T-helper 17 cell (primary cell): Measurements from ENCODE around the gene TAF13. TPM values are rescaled to one million over a fixed set of nuclear protein-coding genes. Genes with fewer than 3 reads are reported as not detected.

Source experiments
- ATAC-seq: fragments of 150-1000 bp; cut with Tn5 transposase; 2 replicates; pipeline ENCODE4 v1.10.0; 2021; ENCODE audit warnings: mild to moderate bottlenecking, moderate library complexity
- DNase-seq, 3 donors: peaks; one replicate each; pipeline versions ENCODE4 v3.0.0 to v3.0.0-alpha.2; 2020 to 2021
- H3K9me3 ChIP-seq: one replicate; pipeline ENCODE4 v1.7.0; 2013; ENCODE audit warnings: low read length, mild to moderate bottlenecking; ENCODE audit not compliant: control insufficient read depth, poor library complexity, severe bottlenecking
- H3K27ac Mint-ChIP-seq: one replicate; pipeline ENCODE4 v1.8.0; 2022; ENCODE audit warnings: mild to moderate bottlenecking, moderate library complexity, mixed read lengths
- H3K27me3 Mint-ChIP-seq: one replicate; pipeline ENCODE4 v1.8.0; 2022; ENCODE audit warnings: mixed read lengths
- H3K36me3 Mint-ChIP-seq: one replicate; pipeline ENCODE4 v1.8.0; 2022; ENCODE audit warnings: low read depth, mixed read lengths
- H3K4me1 Mint-ChIP-seq: one replicate; pipeline ENCODE4 v1.8.0; 2022; ENCODE audit warnings: mild to moderate bottlenecking, mixed read lengths
- H3K4me3 Mint-ChIP-seq: one replicate; pipeline ENCODE4 v1.8.0; 2022; ENCODE audit warnings: mild to moderate bottlenecking, moderate library complexity, mixed read lengths
- total RNA-seq, 4 donors: library from RNA in 2 of 4; stranded (reverse) in 2 of 4; gene quantifications; one replicate each; pipeline ENCODE4 v1.2.3 and lab custom pipeline; 2022 to 2026

Gene TAF13, protein sequence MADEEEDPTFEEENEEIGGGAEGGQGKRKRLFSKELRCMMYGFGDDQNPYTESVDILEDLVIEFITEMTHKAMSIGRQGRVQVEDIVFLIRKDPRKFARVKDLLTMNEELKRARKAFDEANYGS
- 10 to 100 TPM; 24.3 to 32.9 TPM for total RNA-seq
- total RNA-seq (lab: John Stamatoyannopoulos, UW), result 9.0 to 17.4 reads per million in 2 donors

DNA sequence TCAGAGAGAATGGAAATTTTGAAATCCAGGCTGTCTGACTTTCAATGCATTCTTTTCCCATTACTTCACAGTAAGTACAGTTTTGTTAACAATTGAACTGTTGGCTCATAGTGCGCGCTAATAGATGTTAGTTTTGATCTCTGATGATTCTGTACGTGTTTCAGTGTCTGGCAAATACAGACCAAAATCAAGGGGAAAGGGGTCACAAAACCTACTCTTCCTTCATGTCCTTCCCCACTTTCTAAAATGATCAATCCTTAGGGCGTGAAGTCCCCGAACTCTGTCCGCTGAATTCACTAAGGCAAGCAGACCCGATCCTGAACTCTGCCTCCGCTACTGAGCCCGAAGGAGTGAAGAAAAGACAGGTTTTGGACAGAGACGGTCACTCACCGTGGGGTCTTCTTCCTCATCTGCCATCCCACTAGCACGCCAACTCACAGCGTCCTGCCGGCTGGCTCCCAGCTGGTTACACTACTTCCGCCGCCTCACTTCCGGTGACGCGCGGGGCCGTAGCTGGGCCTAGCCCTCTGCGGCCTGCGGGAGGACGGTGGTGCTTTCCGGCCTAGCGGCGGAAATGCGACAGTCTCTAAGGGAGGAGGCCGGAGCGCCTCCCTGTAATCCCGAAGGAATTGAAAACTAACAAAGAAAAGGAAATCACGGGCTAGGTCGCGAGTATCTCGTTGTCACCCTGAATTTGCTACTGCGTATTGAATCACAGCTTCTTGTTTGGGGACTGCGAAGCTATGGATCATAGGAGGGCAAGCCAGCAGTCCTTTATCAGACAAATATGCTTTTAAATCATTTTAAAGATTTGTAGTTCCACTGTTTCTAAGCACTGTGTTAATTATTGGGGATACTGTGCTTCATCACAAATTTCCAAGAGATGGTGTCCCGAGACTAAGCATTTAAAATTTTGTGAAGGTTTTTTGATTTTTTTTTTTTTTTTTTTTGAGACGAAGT is at the start of gene TAF13:
Gene TAF13, minus strand, starts transcription at position 473 of the 960 bp plus-strand sequence. Its CDS starts 56 bp downstream, at position 417.
- Mint-ChIP-seq H3K4me3 (peak within 1 kb of the TSS; percentile 97), H3K36me3 (peaks cover 2% of the 10 kb centered on the region), H3K4me1 (peaks cover 16% of the 10 kb centered on the region), H3K27me3 (no peaks in the 10 kb centered on the region), H3K27ac (peak within 1 kb of the TSS; percentile 99)
- peak; percentile 71 to 77 (median 73) for DNase-seq
- H3K9me3 ChIP-seq, result no peaks in the 10 kb centered on the region
- ATAC-seq, result peak; percentile 98

DNA sequence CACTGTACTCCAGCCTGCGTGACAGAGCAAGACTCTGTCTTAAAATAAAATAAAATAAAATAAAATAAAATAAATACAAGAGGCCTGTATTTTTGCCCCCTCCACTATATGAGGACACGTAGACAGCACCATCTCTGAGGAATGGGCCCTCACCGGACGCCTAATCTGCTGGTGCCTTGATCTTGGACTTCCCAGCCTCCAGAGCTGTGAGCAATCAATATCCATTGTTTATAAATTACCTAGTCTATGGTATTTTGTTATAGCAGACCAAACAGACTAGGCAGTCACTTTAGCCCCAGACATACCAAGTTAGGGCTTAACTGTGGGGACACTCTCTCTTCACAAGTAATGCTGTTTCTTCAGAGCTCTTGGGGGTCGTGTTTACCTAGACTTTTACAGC is 44.6 kb upstream of the TAF13 start:
- peaks cover 3% of the 10 kb centered on the region for H3K36me3 Mint-ChIP-seq

DNA sequence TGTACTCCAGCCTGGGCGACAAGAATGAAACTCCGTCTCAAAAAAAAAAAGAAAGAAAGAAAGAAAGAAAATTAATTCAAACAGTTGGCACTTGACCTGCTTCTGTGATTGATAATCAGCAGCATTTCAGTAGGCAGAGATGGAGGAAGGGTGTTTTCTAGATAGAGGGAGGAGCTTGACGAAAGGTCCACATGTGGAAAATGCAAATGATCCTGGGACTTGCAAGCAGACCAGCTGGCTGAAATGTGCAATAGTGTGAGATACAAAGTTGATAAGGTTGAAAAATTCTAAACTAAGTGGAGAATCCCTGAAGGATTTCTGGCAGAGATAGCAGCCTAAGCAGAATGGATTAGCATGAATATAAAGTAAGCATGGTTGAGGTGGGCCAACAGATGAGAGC is 42.3 kb upstream of the TAF13 start:
- DNase-seq, result no peak
- no peak overlapping the region for H3K4me3 Mint-ChIP-seq
- no peak for ATAC-seq

More for the DNA sequence above, 44.6 kb upstream of the TAF13 start:
- Mint-ChIP-seq H3K4me1 (peaks cover 15% of the 10 kb centered on the region), H3K27me3 (no peaks in the 10 kb centered on the region), H3K27ac (no peak overlapping the region), H3K4me3 (no peak overlapping the region)
- DNase-seq (no peak), ATAC-seq (no peak)
- no peaks in the 10 kb centered on the region for H3K9me3 ChIP-seq

DNA sequence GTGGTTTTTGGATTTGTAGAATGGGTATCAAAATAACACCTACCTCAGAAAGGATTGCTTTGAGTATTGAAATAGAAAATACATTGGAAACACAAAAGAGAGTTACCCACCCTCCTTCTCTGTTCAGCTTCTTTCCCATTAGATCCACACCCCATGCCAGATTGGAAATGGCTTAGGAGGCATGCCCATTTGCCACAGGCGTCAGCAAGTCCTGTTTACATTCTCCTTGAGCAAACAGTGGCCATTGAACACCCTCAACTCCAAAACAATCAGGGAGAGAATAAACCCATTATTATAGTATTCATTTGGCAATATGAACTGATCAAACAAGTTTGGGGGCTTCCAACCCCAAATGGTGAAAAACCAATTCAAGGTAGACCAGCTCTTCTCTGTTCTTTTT is 40.5 kb upstream of the TAF13 start:
- Mint-ChIP-seq H3K27ac (no peak overlapping the region), H3K4me1 (peaks cover 47% of the 10 kb centered on the region)

More for the DNA sequence above, 42.3 kb upstream of the TAF13 start:
- no peaks in the 10 kb centered on the region for H3K9me3 ChIP-seq
- Mint-ChIP-seq H3K36me3 (peaks cover 3% of the 10 kb centered on the region), H3K27me3 (no peaks in the 10 kb centered on the region), H3K4me1 (peaks cover 32% of the 10 kb centered on the region), H3K27ac (peak overlapping the region; percentile 54)

DNA sequence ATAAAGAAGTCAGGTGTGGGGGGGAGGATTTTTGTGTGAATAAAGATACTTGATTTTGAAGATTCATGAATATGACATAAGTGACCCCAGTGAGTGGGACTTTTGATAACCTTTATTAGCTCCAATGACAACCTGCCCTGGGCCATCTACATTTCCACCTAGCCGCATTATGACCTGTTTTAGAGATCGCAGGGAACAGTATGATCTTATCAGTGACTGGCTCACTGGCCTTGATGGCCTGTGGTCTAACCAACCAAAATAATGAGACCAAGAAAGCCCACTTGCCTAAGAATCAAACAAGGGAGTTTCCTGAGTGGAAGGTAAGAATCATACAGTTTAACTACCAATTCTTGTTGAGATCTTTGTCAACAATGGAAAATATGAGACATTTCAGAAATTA is 39.9 kb upstream of the TAF13 start:
- no peaks in the 10 kb centered on the region for H3K27me3 Mint-ChIP-seq
- H3K27ac Mint-ChIP-seq, result no peak overlapping the region
- DNase-seq (no peak), ATAC-seq (no peak)
- no peaks in the 10 kb centered on the region for H3K9me3 ChIP-seq
- H3K4me1 Mint-ChIP-seq, result peaks cover 48% of the 10 kb centered on the region
- no peak overlapping the region for H3K4me3 Mint-ChIP-seq
- H3K36me3 Mint-ChIP-seq, result peaks cover 5% of the 10 kb centered on the region

More for the DNA sequence above, 40.5 kb upstream of the TAF13 start:
- no peak overlapping the region for H3K4me3 Mint-ChIP-seq
- no peak for ATAC-seq
- H3K27me3 Mint-ChIP-seq, result no peaks in the 10 kb centered on the region
- H3K9me3 ChIP-seq, result no peaks in the 10 kb centered on the region
- peaks cover 5% of the 10 kb centered on the region for H3K36me3 Mint-ChIP-seq
- DNase-seq, result no peak

DNA sequence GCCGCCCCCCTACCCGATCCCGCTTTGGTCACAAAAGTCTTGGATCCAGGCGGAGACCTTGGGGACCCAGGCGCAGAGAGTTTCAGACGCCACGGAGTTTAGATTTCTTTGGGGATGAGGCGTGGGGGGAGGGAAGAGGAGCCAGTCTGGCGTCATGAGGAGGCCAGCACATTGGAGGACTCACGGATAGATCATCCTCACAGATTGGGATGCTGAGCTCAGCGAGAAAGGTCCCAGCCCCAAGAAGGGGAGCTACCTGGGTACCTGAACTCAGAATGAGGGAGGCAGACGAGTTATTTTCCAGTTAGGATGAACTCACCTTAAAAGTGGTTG is 38.5 kb upstream of the TAF13 start:
- DNase-seq, result no peak
- Mint-ChIP-seq H3K27ac (peak overlapping the region; percentile 100), H3K4me1 (peaks cover 52% of the 10 kb centered on the region), H3K27me3 (peaks cover 4% of the 10 kb centered on the region), H3K36me3 (peaks cover 5% of the 10 kb centered on the region), H3K4me3 (peak overlapping the region; percentile 91)
- no peaks in the 10 kb centered on the region for H3K9me3 ChIP-seq
- no peak for ATAC-seq

DNA sequence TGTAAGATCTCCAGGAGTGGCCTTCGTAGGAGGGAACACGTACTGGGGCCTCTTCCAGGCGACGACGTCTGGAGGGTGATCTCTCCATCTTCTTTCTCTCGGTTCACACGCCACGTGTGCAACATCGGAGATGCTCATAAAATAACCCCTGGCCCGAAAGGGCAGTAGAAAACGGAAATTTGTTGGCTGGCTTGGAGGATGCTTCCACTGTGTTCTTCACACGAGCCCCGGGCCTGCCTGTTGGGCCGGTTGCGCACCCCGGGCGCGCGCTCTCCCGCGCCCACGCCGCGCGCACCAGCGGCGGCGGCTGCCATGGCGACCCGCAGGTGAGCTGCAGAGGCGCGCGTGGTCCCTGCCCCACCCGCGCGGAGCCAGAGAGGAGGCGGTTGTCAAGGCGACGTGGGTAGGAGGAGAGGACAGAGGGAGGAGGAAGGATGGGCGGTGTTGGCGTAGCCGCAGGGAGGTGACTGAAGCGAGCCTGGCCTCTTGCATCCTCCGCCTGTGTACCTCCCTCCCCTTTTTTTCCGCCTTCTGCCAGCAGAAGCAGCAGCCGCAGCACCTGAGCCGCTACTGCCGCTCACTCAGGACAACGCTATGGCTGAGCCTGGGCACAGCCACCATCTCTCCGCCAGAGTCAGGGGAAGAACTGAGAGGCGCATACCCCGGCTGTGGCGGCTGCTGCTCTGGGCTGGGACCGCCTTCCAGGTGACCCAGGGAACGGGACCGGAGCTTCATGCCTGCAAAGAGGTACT is 38.0 kb upstream of the TAF13 start, which contains the start of gene ELAPOR1:
Gene ELAPOR1, plus strand, starts transcription at position 526 of the 752 bp plus-strand sequence. Its CDS starts 69 bp downstream, at position 595.
- H3K27me3 Mint-ChIP-seq, result peaks cover 4% of the 10 kb centered on the region
- H3K4me3 Mint-ChIP-seq, result peak within 1 kb of the TSS; percentile 91
- peak within 1 kb of the TSS; percentile 100 for H3K27ac Mint-ChIP-seq
- H3K4me1 Mint-ChIP-seq, result peaks cover 52% of the 10 kb centered on the region
- H3K9me3 ChIP-seq, result no peaks in the 10 kb centered on the region
- H3K36me3 Mint-ChIP-seq, result peaks cover 5% of the 10 kb centered on the region
- peak; percentile 83 to 90 (median 87) for DNase-seq
- ATAC-seq, result peak; percentile 92

DNA sequence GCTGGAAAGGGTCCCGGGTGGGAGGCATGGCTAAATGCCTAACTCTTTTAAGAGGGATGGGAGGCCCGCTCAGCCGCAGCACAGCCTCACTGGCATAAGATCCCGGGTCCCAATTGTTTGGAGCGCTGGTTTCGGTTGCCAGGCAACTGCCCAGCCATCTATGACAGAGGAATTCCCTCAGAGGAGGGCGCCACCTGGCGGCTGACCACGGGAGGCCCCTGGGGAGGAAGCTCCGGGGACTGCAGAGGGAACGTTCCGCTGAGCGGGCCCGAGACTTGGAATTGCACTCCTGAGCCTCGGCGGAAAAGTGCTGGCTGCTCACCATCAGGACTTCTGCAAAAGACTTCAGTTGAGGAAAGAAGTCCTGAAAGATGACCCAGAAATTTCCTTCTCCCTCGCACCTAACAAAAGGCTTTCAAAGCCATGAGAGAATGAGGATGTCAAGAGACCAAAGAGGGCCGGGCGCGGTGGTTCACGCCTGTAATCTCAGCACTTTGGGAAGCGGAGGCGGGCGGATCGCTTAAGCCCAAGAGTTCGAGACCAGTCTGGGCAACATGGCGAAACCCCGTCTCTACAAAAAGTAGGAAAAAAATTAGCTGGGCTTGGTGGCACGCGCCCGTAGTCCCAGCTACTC is 37.0 kb upstream of the TAF13 start:
- H3K9me3 ChIP-seq, result no peaks in the 10 kb centered on the region
- Mint-ChIP-seq H3K27me3 (peaks cover 4% of the 10 kb centered on the region), H3K4me3 (peak overlapping the region; percentile 91), H3K27ac (peak overlapping the region; percentile 100), H3K36me3 (peaks cover 2% of the 10 kb centered on the region), H3K4me1 (peaks cover 49% of the 10 kb centered on the region)
- peak; percentile 57 for ATAC-seq
- DNase-seq, result peak; percentile 80 to 95 (median 84)

DNA sequence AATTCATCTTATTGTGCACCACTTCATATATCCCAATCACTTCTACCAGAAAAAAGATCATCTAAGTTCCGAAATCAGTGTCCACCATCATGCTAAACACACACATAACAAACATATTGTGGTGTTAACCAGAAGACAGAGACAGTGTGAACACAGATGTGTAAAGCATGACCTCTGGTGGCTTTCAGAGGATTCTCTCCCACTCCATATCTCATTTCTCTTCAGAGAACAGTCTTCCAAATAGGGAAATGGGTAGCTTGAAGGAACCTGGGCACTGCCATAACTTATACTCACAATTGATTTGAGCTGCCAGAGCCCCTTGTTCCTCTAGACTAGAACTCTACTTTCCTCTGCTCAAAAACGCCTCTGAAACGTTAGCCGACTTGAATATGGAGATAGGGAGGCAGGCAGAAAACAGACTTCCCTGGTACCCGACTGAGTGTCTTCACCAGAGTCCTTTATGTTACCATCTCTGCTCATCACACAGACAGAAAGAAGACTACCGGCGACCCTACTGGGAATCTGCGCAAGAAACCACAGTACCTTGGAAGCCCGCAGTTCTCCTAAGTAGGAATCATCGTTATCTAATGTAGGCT is 36.4 kb upstream of the TAF13 start:
- Mint-ChIP-seq H3K4me3 (peak overlapping the region; percentile 91), H3K36me3 (peaks cover 2% of the 10 kb centered on the region), H3K4me1 (peaks cover 48% of the 10 kb centered on the region), H3K27me3 (peaks cover 4% of the 10 kb centered on the region), H3K27ac (peak overlapping the region; percentile 100)
- no peak for DNase-seq
- no peaks in the 10 kb centered on the region for H3K9me3 ChIP-seq
- ATAC-seq, result peak; percentile 20

DNA sequence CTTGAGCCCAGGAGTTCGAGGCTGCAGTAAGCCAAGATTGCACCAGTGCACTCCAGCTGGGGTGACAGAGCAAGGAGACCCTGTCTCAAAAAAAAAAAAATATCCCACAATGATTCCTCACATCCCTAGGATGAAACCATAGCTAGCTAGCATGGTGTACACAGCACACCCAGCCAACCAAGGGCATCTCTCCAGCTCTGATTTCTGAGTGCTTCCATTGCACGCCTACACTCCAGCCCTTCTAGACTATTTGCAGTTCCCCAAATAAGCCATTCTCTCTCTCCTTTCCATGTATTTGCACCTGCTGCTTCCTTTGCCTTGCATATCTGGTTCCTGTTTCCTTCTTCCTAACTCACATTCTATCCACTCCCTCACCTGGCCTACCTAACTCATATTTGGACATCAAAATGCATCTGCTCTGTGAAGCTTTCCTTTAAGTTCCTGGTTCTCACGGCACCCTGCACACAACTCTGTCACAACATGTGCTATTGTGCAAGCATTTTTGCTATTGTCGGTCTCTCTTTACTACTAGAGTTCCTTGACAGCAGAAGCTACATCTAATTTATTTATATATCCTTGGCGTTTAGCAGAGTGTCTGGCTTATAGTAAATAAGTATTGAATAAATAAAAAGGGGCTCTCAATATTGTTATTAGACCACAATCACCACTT is 35.7 kb upstream of the TAF13 start:
- peaks cover 48% of the 10 kb centered on the region for H3K4me1 Mint-ChIP-seq
- H3K36me3 Mint-ChIP-seq, result peaks cover 2% of the 10 kb centered on the region
- H3K9me3 ChIP-seq, result no peaks in the 10 kb centered on the region
- DNase-seq (no peak), ATAC-seq (no peak)
- H3K4me3 Mint-ChIP-seq, result no peak overlapping the region
- peak overlapping the region; percentile 100 for H3K27ac Mint-ChIP-seq
- H3K27me3 Mint-ChIP-seq, result peaks cover 4% of the 10 kb centered on the region

DNA sequence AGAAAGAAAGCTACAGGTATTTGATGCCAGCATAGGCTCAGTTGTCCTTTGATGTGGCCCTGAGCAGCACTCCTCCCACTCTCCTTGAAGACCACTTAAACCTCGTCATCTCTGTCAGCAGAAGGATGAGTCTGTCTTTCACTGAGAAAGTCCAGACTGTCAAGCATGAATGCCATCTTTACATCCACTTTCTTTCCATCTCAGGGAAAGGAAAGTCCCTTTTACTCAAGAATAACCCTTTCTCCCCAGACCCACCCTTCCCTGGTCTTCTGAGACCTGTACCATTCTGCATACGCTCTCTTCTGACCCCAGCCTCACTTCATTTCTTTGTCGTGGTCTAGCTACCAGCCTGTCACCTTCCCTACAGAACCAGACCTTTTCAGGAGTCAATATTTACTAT is 34.1 kb upstream of the TAF13 start:
- no peak for ATAC-seq
- H3K9me3 ChIP-seq, result no peaks in the 10 kb centered on the region
- Mint-ChIP-seq H3K27me3 (peaks cover 4% of the 10 kb centered on the region), H3K4me1 (peaks cover 44% of the 10 kb centered on the region), H3K36me3 (peaks cover 2% of the 10 kb centered on the region), H3K4me3 (no peak overlapping the region), H3K27ac (peak overlapping the region; percentile 100)
- DNase-seq, result no peak

DNA sequence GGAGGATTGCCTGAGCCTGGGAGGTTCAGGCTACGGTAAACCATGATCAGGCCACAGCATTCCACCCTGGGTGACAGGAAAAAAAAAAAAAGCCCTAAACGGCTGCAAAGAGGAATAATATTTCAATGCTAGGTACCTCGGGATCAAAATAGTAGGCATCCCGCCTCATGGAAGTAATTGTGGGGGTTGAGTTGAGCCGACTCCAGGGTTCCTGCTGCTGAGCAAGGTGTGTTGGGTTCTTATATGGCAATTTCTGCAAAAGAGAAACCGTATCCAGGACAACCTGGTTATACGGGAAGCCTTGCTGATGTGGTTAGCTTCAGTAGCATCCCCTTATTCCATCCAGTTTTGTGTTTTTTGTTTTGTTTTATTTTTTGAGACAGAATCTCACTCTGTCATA is 32.0 kb upstream of the TAF13 start:
- Mint-ChIP-seq H3K4me3 (no peak overlapping the region), H3K4me1 (peaks cover 25% of the 10 kb centered on the region), H3K27ac (no peak overlapping the region), H3K27me3 (peaks cover 4% of the 10 kb centered on the region), H3K36me3 (peaks cover 2% of the 10 kb centered on the region)
- ATAC-seq (no peak), DNase-seq (no peak)
- no peaks in the 10 kb centered on the region for H3K9me3 ChIP-seq
